ENCODE results near the gene NPDC1. TPM values are rescaled to one million over a fixed set of nuclear protein-coding genes. Genes with fewer than 3 reads are reported as not detected.
A peak's percentile ranks its signal among the peaks of the same experiment; 100 is the strongest.

NPDC1 gene
- total and polyA plus RNA-seq, 12 donors: 5.1 to 311 (median 43.3) TPM

GRCh38 chr9:136996361-136997292 is 49.4 kb downstream of the NPDC1 start, which contains the start of gene CLIC3:
Gene CLIC3 (minus strand): TSS chr9:136996568. CDS start chr9:136996543, 25 bp downstream.
- no peaks in the 10 kb centered on the region for H3K36me3 ChIP-seq (replicated peaks in 1 of 2)
- intact Hi-C loops (cut with DNase I): no loop called here
- H3K4me1 ChIP-seq (replicated peaks in 1 of 2): peaks cover 13 to 19% of the 10 kb centered on the region in 2 donors
- no peak for DNase-seq
- no peaks in the 10 kb centered on the region for H3K9me3 ChIP-seq (replicated peaks in 1 of 3)
- WGBS, 4 donors: 36 to 60% (median 38%) methylated on average over 8 to 35 of the region's 35 CpGs
- TF ChIP-seq CTCF (IDR thresholded peaks at IDR 0.05) (no peak), POLR2A (IDR thresholded peaks at IDR 0.05) (no peak)
- H3K4me3 ChIP-seq: no peak within 1 kb of the TSS
- H3K27ac ChIP-seq: peak within 1 kb of the TSS in 2 of 5 donors; percentile 21 to 58
- no peaks in the 10 kb centered on the region for H3K27me3 ChIP-seq

- Histone ChIP-seq H3K9me3 (replicated peaks in 1 of 3) (no peaks in the 10 kb centered on the region), H3K4me1 (replicated peaks in 1 of 2) (peaks cover 13 to 22% of the 10 kb centered on the region in 2 donors), H3K4me3 (no peak overlapping the region), H3K27ac (no peak overlapping the region), H3K27me3 (no peaks in the 10 kb centered on the region), H3K36me3 (replicated peaks in 1 of 2) (no peaks in the 10 kb centered on the region)
- TF ChIP-seq POLR2A (IDR thresholded peaks at IDR 0.05) (no peak), CTCF (IDR thresholded peaks at IDR 0.05) (no peak)
- 8 to 25% (median 21%) methylated on average over 3 to 12 of the region's 12 CpGs for WGBS, 4 donors
- peak in 2 of 7 donors; percentile 39 to 40 for DNase-seq
- intact Hi-C loops (cut with DNase I): no loop called here
Measured at GRCh38 chr9:136995772-136996311, 50.1 kb downstream of the NPDC1 start.

GRCh38 chr9:136995362-136995761 is 50.6 kb downstream of the NPDC1 start:
- no peak for DNase-seq
- intact Hi-C loops (cut with DNase I): no loop called here
- H3K4me3 ChIP-seq: no peak overlapping the region
- peaks cover 13 to 22% of the 10 kb centered on the region in 2 donors for H3K4me1 ChIP-seq (replicated peaks in 1 of 2)
- WGBS, 4 donors: 25 to 41% (median 39%) methylated on average over 2 to 30 of the region's 30 CpGs; no CpG with 5 or more reads in 1 of the 4 donors
- H3K9me3 ChIP-seq (replicated peaks in 1 of 3): no peaks in the 10 kb centered on the region
- H3K27ac ChIP-seq: no peak overlapping the region
- H3K36me3 ChIP-seq (replicated peaks in 1 of 2): no peaks in the 10 kb centered on the region
- TF ChIP-seq CTCF (IDR thresholded peaks at IDR 0.05) (no peak), POLR2A (IDR thresholded peaks at IDR 0.05) (no peak)
- H3K27me3 ChIP-seq: no peaks in the 10 kb centered on the region

GRCh38 chr9:136994888-136995230 is 51.1 kb downstream of the NPDC1 start:
- Histone ChIP-seq H3K27ac (no peak overlapping the region), H3K4me1 (replicated peaks in 1 of 2) (peaks cover 13 to 22% of the 10 kb centered on the region in 2 donors), H3K27me3 (no peaks in the 10 kb centered on the region), H3K36me3 (replicated peaks in 1 of 2) (no peaks in the 10 kb centered on the region), H3K4me3 (no peak overlapping the region), H3K9me3 (replicated peaks in 1 of 3) (no peaks in the 10 kb centered on the region)
- intact Hi-C loops (cut with DNase I): no loop called here
- DNase-seq: no peak
- TF ChIP-seq CTCF (IDR thresholded peaks at IDR 0.05): no peak
- no peak for TF ChIP-seq POLR2A (IDR thresholded peaks at IDR 0.05)
- WGBS, 4 donors: 64 to 80% (median 68%) methylated on average over 5 to 40 of the region's 40 CpGs
